Measurements from ENCODE around the gene WHRN.

The WHRN gene

DNA sequence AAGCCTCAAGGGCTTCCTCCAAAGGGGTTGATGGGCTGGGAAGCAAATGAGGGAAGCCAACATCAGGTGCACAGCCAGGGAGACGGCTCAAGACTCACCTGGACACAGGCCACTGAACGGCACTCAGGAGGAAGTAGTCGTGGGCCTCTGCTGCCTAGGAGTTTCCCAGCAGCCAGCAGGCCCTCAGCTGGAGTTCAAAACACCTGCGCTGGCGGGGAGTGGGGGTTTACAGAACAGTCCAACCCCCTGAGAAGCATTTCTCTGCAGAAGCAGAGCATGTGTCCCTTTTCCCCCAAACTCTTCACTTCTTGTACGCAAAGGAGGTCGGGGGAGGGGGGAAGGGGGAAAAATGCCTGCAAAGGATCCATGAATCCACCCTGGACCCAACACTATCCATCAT is 2.3 kb downstream of the WHRN start:
- no peaks in the 10 kb centered on the region for H3K9me3 Mint-ChIP-seq
- H3K4me1 Mint-ChIP-seq, result peaks cover 60% of the 10 kb centered on the region
- H3K36me3 Mint-ChIP-seq, result peaks cover 35% of the 10 kb centered on the region
- ATAC-seq (no peak), DNase-seq (ENCODE audit: low spot score in 2 of 2) (no peak)
- peak overlapping the region; percentile 80 for H3K4me3 Mint-ChIP-seq
- peak overlapping the region; percentile 84 for H3K27ac Mint-ChIP-seq

- peak; percentile 62 for ATAC-seq
- no peak for DNase-seq (ENCODE audit: low spot score in 2 of 2)
- Mint-ChIP-seq H3K4me3 (peak overlapping the region; percentile 80), H3K27ac (peak overlapping the region; percentile 84), H3K4me1 (peaks cover 70% of the 10 kb centered on the region), H3K36me3 (peaks cover 35% of the 10 kb centered on the region), H3K9me3 (no peaks in the 10 kb centered on the region)
These were observed 3.2 kb downstream of the WHRN start for GRCh38 chr9:114501796-114502682.

- no peak for ATAC-seq
These were observed 4.5 kb downstream of the WHRN start for GRCh38 chr9:114500697-114501292.

DNA sequence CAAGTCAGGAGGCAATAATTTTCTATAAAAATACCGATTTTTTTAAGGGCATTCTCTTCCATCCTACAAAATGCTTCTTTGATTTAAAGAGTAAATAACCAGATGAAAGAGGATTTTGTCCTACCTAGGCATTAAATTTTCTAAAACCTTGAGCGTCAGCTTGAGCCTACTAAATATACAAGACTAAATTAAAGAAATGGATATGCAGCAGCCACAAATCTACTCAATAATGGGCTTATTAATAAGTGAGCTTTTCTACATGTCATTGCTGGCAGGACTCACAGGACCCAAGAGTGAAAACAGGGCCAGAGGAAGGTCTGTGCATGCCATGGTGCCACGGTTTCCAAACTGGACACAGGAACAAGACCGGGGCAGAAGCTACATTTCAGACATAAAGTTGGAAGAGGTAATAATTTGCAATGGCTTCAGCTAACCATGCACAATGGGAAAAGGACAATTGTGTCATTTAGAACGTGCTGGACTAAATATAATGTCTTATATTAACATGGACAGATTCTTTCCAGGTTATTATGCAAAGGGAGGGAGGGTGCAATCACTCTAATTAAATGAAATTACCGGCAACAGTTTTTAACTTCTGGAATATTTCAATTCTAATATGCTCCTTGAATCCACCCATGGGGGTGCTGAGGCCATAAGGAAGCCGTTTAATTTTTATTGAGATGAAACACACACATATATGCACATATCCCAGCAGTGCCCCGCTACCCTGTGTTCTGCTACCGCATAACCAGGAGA is 5.2 kb downstream of the WHRN start:
- Mint-ChIP-seq H3K36me3 (peaks cover 35% of the 10 kb centered on the region), H3K4me1 (peaks cover 75% of the 10 kb centered on the region), H3K9me3 (no peaks in the 10 kb centered on the region), H3K27ac (no peak overlapping the region), H3K4me3 (peak overlapping the region; percentile 80)
- DNase-seq (ENCODE audit: low spot score in 2 of 2) (no peak), ATAC-seq (no peak)

More at GRCh38 chr9:114500697-114501292, 4.5 kb downstream of the WHRN start:
- H3K4me1 Mint-ChIP-seq, result peaks cover 70% of the 10 kb centered on the region
- H3K27ac Mint-ChIP-seq, result peak overlapping the region; percentile 84
- no peak for DNase-seq (ENCODE audit: low spot score in 2 of 2)
- H3K36me3 Mint-ChIP-seq, result peaks cover 35% of the 10 kb centered on the region
- peak overlapping the region; percentile 80 for H3K4me3 Mint-ChIP-seq
- no peaks in the 10 kb centered on the region for H3K9me3 Mint-ChIP-seq

GRCh38 chr9:114499528-114499927 is 5.7 kb downstream of the WHRN start:
- Mint-ChIP-seq H3K9me3 (no peaks in the 10 kb centered on the region), H3K36me3 (peaks cover 35% of the 10 kb centered on the region), H3K4me1 (peaks cover 81% of the 10 kb centered on the region), H3K27ac (no peak overlapping the region), H3K4me3 (no peak overlapping the region)
- ATAC-seq (no peak), DNase-seq (ENCODE audit: low spot score in 2 of 2) (no peak)

GRCh38 chr9:114497727-114498382 is 7.4 kb downstream of the WHRN start:
- Mint-ChIP-seq H3K9me3 (no peaks in the 10 kb centered on the region), H3K4me3 (no peak overlapping the region), H3K4me1 (peaks cover 87% of the 10 kb centered on the region), H3K36me3 (peaks cover 26% of the 10 kb centered on the region), H3K27ac (peak overlapping the region; percentile 23)
- DNase-seq (ENCODE audit: low spot score in 2 of 2) (no peak), ATAC-seq (peak; percentile 33)

DNA sequence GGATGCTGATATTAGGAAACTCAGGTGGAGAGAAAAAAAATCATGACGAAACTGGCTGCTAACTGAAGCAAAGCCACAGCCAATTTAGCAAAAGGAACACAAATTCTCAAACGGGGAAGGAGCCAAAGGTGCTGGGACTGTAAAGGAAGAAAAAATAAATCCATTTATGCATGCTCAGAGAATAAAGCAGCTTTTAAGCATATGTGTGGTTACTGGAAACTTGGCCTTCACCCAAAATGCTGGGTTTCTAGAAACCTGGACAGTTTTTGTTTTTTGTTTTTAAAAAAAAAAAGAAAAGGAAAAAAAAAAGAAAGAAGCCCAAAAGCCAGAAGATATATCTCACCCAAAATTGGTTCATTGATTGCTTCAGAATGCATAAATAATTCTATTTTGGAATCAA is 8.0 kb downstream of the WHRN start:
- no peak overlapping the region for H3K4me3 Mint-ChIP-seq
- ATAC-seq (no peak), DNase-seq (ENCODE audit: low spot score in 2 of 2) (no peak)
- peaks cover 30% of the 10 kb centered on the region for H3K36me3 Mint-ChIP-seq
- H3K4me1 Mint-ChIP-seq, result peaks cover 81% of the 10 kb centered on the region
- no peaks in the 10 kb centered on the region for H3K9me3 Mint-ChIP-seq
- H3K27ac Mint-ChIP-seq, result peak overlapping the region; percentile 23

- Mint-ChIP-seq H3K36me3 (peaks cover 28% of the 10 kb centered on the region), H3K9me3 (no peaks in the 10 kb centered on the region), H3K4me1 (peaks cover 75% of the 10 kb centered on the region), H3K27ac (no peak overlapping the region), H3K4me3 (no peak overlapping the region)
- ATAC-seq, result no peak
- DNase-seq (ENCODE audit: low spot score in 2 of 2), result no peak
These were observed 9.3 kb downstream of the WHRN start for GRCh38 chr9:114496011-114496410.

DNA sequence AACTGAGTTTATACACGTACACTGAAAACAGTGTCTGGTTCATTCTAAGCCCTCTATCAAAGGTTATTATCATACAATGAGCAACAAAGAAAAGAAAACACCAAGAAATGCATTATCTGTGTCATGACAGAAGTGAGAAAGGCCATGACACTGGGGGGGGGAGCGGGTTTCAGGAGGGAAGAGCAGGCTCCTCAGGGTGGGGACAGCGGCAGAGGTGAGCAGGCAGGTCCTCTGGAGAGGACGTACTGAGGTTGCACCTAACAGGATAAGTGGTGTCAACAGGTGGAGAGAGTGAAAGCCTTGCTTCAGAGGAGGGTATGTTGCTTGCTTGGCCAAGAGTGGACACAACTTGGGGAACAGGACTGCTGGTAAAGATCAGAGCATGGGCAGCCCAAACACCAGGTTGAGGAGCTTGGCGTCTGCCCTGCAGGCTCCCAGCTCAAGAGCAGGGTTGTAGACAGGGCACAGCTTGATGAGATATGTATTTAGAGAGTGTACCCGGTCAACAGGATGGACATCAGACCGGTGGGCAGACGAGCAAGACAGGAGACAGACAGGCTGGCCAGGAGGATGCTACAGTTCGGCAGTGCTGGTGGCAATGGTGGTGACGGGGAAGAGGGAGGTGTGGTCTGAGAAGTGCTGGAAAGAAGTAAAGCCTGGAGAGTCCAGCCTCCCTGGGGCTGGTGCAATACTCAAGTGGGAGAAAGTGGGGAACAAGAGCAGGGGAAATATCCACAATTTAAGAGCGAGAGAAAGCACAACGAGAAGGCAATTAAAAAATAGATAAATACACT is 10.3 kb downstream of the WHRN start:
- Mint-ChIP-seq H3K4me3 (peak overlapping the region; percentile 25), H3K36me3 (peaks cover 24% of the 10 kb centered on the region), H3K27ac (peak overlapping the region; percentile 30), H3K9me3 (no peaks in the 10 kb centered on the region), H3K4me1 (peaks cover 66% of the 10 kb centered on the region)
- ATAC-seq, result peak; percentile 62
- DNase-seq (ENCODE audit: low spot score in 2 of 2), result no peak

DNA sequence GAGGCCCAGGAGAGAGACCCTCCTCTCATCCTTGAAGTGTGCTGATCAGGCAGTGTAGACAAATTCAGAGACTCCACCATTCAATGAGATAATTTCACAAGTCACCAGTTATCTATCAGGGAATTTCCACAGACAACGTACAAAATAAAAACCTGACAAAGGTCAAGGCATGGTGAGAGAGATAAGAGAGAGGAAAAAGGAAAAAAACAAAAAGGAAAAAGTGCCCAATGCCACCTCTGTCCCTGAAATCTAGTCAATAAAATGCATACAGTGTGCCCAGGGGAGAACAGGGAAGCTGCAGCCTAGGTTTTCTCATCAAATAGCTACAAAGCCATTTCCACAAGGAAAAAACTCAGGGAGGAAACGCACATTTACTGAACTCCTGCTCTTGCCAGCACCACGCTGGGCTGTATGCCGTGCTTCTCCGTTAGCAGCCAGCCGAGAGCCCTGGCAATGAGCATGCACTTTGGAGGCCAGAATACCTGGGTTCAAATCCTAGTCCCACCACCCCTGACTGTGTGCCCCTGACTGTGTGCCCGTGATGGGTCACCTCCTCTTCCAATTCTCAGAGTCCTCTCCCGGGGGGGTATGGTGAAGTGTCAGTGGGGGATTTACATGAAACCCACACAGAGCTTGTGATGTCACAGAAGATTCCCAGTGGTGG is 11.6 kb downstream of the WHRN start:
- ATAC-seq (peak; percentile 35), DNase-seq (ENCODE audit: low spot score in 2 of 2) (no peak)
- no peaks in the 10 kb centered on the region for H3K9me3 Mint-ChIP-seq
- peaks cover 17% of the 10 kb centered on the region for H3K36me3 Mint-ChIP-seq
- H3K4me3 Mint-ChIP-seq, result peak overlapping the region; percentile 23
- peak overlapping the region; percentile 52 for H3K27ac Mint-ChIP-seq
- H3K4me1 Mint-ChIP-seq, result peaks cover 60% of the 10 kb centered on the region

- peaks cover 17% of the 10 kb centered on the region for H3K36me3 Mint-ChIP-seq
- no peak for ATAC-seq
- peak overlapping the region; percentile 52 for H3K27ac Mint-ChIP-seq
These were observed 12.3 kb downstream of the WHRN start for GRCh38 chr9:114492991-114493390.

GRCh38 chr9:114491430-114492003 is 13.8 kb downstream of the WHRN start:
- no peak overlapping the region for H3K27ac Mint-ChIP-seq

More at GRCh38 chr9:114492991-114493390, 12.3 kb downstream of the WHRN start:
- no peak for DNase-seq (ENCODE audit: low spot score in 2 of 2)
- H3K9me3 Mint-ChIP-seq, result no peaks in the 10 kb centered on the region
- H3K4me1 Mint-ChIP-seq, result peaks cover 56% of the 10 kb centered on the region
- H3K4me3 Mint-ChIP-seq, result peak overlapping the region; percentile 23

DNA sequence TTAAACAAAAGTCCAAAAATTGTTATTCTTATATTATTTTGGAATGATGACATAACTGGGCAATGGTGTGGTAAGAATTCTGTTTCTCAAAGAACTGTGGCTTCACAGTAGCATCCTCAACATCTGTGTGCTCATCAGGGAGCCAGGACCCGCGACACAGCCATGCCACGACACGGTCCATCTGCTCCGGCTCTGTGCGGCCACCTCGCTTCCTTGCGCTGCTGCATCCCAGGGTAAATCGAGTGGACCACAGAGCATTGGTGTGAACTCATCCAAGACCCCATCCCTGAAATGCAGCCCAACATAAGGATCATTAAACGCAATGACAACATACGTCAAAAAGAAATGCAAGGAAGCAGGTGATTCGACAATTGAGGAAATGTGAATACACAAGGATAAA is 15.3 kb downstream of the WHRN start:
- ATAC-seq (no peak), DNase-seq (ENCODE audit: low spot score in 2 of 2) (no peak)
- Mint-ChIP-seq H3K27ac (peak overlapping the region; percentile 35), H3K36me3 (peaks cover 17% of the 10 kb centered on the region), H3K4me3 (no peak overlapping the region), H3K4me1 (peaks cover 54% of the 10 kb centered on the region), H3K9me3 (no peaks in the 10 kb centered on the region)

More at GRCh38 chr9:114491430-114492003, 13.8 kb downstream of the WHRN start:
- no peak for DNase-seq (ENCODE audit: low spot score in 2 of 2)
- Mint-ChIP-seq H3K36me3 (peaks cover 17% of the 10 kb centered on the region), H3K4me3 (no peak overlapping the region), H3K9me3 (no peaks in the 10 kb centered on the region), H3K4me1 (peaks cover 52% of the 10 kb centered on the region)
- no peak for ATAC-seq

All from stimulated activated effector memory CD8-positive, alpha-beta T cell treated with anti-CD3 and anti-CD28 coated beads, Interleukin-12 subunit alpha, Interleukin-12 subunit beta, amount 100 ng/mL, for 72 hours (primary cell).